GM12878 (cell line): ENCODE results near the gene RBM4B. TPM values are rescaled to one million over a fixed set of nuclear protein-coding genes. Genes with fewer than 3 reads are reported as not detected.

ENCODE experiments used
- ATAC-seq: fragments of 200-7000 bp; cut with Tn5 transposase; 3 replicates; pipeline ENCODE4 v1.9.1; 2020; ENCODE audit warnings: mild to moderate bottlenecking, moderate library complexity
- BruUV-seq: library from RNA; stranded (reverse); fragments of 400-500 nt; replicated peaks from 2 replicates; lab custom pipeline; 2021; lab: Mats Ljungman, UMichigan
- CTCF ChIA-PET: fragments of 300-600 bp; sonication (Branson Sonifier 250); formaldehyde crosslinking; extraction: SDS; loops from one replicate; lab custom pipeline; 2021; ENCODE audit warnings: inconsistent platforms; lab: Yijun Ruan, JAX
- POLR2A ChIA-PET: fragments of 350-600 bp; formaldehyde crosslinking; extraction: SDS; loops from one replicate; lab custom pipeline; 2021; ENCODE audit warnings: inconsistent platforms; lab: Charles Lee
- RAD21 ChIA-PET: fragments of 300-600 bp; sonication (Branson Sonifier 250); formaldehyde crosslinking; loops from one replicate; lab custom pipeline; 2023; ENCODE audit warnings: antibody characterized with exemption; ENCODE audit not compliant: unreplicated experiment; lab: Charles Lee
- SMC1A ChIA-PET: fragments of 300-600 bp; sonication (Branson Sonifier 250); formaldehyde crosslinking; loops from one replicate; lab custom pipeline; 2023; ENCODE audit not compliant: unreplicated experiment, uncharacterized antibody; lab: Charles Lee
- DNase-seq: peaks from one replicate; pipeline ENCODE4 v3.0.0-alpha.2; 2011; ENCODE audit warnings: low read depth, low spot score
- FAIRE-seq: peaks from 3 replicates; lab custom pipeline; 2011; peaks lifted over from hg19 to GRCh38; lab: Jason Lieb, UNC
- H2AFZ ChIP-seq: 2 replicates; pipeline ENCODE4 v1.6.0; 2011; ENCODE audit warnings: low read depth, low read length, control low read depth; ENCODE audit not compliant: control insufficient read depth
- H3K27ac ChIP-seq: 2 replicates; pipeline ENCODE4 v1.5.1; 2011; ENCODE audit warnings: control low read depth; ENCODE audit not compliant: control insufficient read depth, insufficient read depth
- H3K27me3 ChIP-seq, 2 experiments: replicated peaks in 1 of 2; 2 replicates each; pipeline versions ENCODE4 v1.6.0 to v1.6.1; 2011; ENCODE audit warnings: low read length in 1 of 2; ENCODE audit not compliant: control insufficient read depth in 2 of 2, insufficient read depth in 2 of 2
- H3K36me3 ChIP-seq, 2 experiments: 2 replicates each; pipeline ENCODE4 v1.5.1; 2011; ENCODE audit warnings: low read length in 1 of 2; ENCODE audit not compliant: control insufficient read depth in 2 of 2, insufficient read depth in 2 of 2
- H3K4me1 ChIP-seq: 2 replicates; pipeline ENCODE4 v1.6.1; 2011; ENCODE audit warnings: mild to moderate bottlenecking, low read length, moderate library complexity, mixed read lengths; ENCODE audit not compliant: control insufficient read depth, insufficient read depth
- H3K4me2 ChIP-seq: 2 replicates; pipeline ENCODE4 v1.6.0; 2011; ENCODE audit warnings: control low read depth; ENCODE audit not compliant: control insufficient read depth, insufficient read depth
- H3K4me3 ChIP-seq: fragments of 200-600 bp; sonication (generic); 2 replicates; pipeline ENCODE4 v1.5.1; 2016
- H3K79me2 ChIP-seq: 2 replicates; pipeline ENCODE4 v1.6.0; 2011; ENCODE audit warnings: low read length; ENCODE audit not compliant: control insufficient read depth, insufficient read depth
- H3K9ac ChIP-seq: 2 replicates; pipeline ENCODE4 v1.8.0; 2011; ENCODE audit warnings: low read length, control low read depth, mixed read lengths; ENCODE audit not compliant: control insufficient read depth, insufficient read depth
- H3K9me3 ChIP-seq: replicated peaks from 3 replicates; pipeline ENCODE4 v1.5.1; 2011; ENCODE audit warnings: mild to moderate bottlenecking, low read length; ENCODE audit not compliant: control insufficient read depth, insufficient read depth
- H4K20me1 ChIP-seq: 2 replicates; pipeline ENCODE4 v1.6.0; 2011; ENCODE audit not compliant: control insufficient read depth, insufficient read depth
- CHD1 ChIP-seq: IDR thresholded peaks from 2 replicates; pipeline ENCODE4 v1.6.1; 2012; ENCODE audit warnings: low read depth, low read length, improper control_type of control experiment
- EED ChIP-seq: sonication (generic); IDR thresholded peaks from 2 replicates; pipeline ENCODE4 v1.6.1; 2016; ENCODE audit warnings: antibody characterized with exemption, low read depth
- KLF5 ChIP-seq: fragments of 450-650 bp; IDR thresholded peaks from 2 replicates; pipeline ENCODE4 v1.6.1; 2014; ENCODE audit warnings: mild to moderate bottlenecking; ENCODE audit not compliant: partially characterized antibody
- NFIC ChIP-seq: IDR thresholded peaks from 2 replicates; pipeline ENCODE4 v1.6.1; 2012; ENCODE audit warnings: low read depth, mild to moderate bottlenecking, inconsistent platforms, low read length, moderate library complexity
- NR2C2 ChIP-seq: IDR thresholded peaks from 2 replicates; pipeline ENCODE4 v1.6.1; 2011; ENCODE audit warnings: borderline replicate concordance, low read depth; ENCODE audit not compliant: control insufficient read depth, insufficient read length
- NR2F1 ChIP-seq: fragments of 450-650 bp; conservative IDR thresholded peaks from 2 replicates; pipeline ENCODE4 v1.6.1; 2017; ENCODE audit warnings: mild to moderate bottlenecking
- POLR2AphosphoS5 ChIP-seq: IDR thresholded peaks from 2 replicates; pipeline ENCODE4 v1.6.1; 2011; ENCODE audit warnings: mild to moderate bottlenecking, low read length, inconsistent platforms
- RFX5 ChIP-seq: IDR thresholded peaks from 2 replicates; pipeline ENCODE4 v1.6.1; 2011; ENCODE audit warnings: low read depth, low read length, improper control_type of control experiment
- SPI1 ChIP-seq: IDR thresholded peaks from 2 replicates; pipeline ENCODE4 v1.6.1; 2011; ENCODE audit warnings: low read depth, mild to moderate bottlenecking, low read length, moderate library complexity, borderline replicate concordance; ENCODE audit not compliant: insufficient read depth
- YY1 ChIP-seq: IDR thresholded peaks from 2 replicates; pipeline ENCODE4 v1.6.1; 2011; ENCODE audit warnings: low read depth, mild to moderate bottlenecking, low read length
- ZNF384 ChIP-seq: IDR thresholded peaks from 2 replicates; pipeline ENCODE4 v1.6.1; 2012; ENCODE audit warnings: low read depth, mild to moderate bottlenecking, low read length, improper control_type of control experiment, borderline replicate concordance
- ZNF622 ChIP-seq: fragments of 450-650 bp; IDR thresholded peaks from 2 replicates; pipeline ENCODE4 v1.6.1; 2017; ENCODE audit warnings: mild to moderate bottlenecking, inconsistent platforms
- WGBS: methylation state at CpG from one replicate; pipeline ENCODE4 v1.1.6; 2016; ENCODE audit warnings: low lambda C conversion rate; ENCODE audit not compliant: insufficient replicate concordance, insufficient coverage; ENCODE audit errors: missing lambda C conversion rate; 5-methylcytosine and 5-hydroxymethylcytosine counted together
- in situ Hi-C: fragments of 300-500 bp; cut with MboI; formaldehyde crosslinking; loops from 9 replicates; pipeline ENCODE4 v1.14.3; 2018; ENCODE audit warnings: mixed read lengths
- intact Hi-C: fragments of 100-400 bp; cut with micrococcal nuclease; formaldehyde crosslinking; loops from one replicate; pipeline ENCODE4 v1.14.2; 2022; ENCODE audit not compliant: unreplicated experiment
- polyA plus RNA-seq, 11 experiments: library from polyadenylated mRNA; depleted of rRNA in 4 of 11; unstranded in 6 of 11; stranded (reverse) in 5 of 11; fragments of >200 nt; fragmentation: Nextera tagmentation in 4 of 11; fragmentation: Illumina TruSeq in 1 of 11; extraction: Ambion mirVana in 4 of 11; extraction: Trizol in 1 of 11; gene quantifications; 1 replicate in 1 of 11; 2 replicates in 10 of 11; pipeline versions ENCODE4 v1.2.1 to v1.2.3, GENCODE V29; 2011 to 2016; ENCODE audit warnings: inconsistent platforms in 2 of 11, missing spikeins in 2 of 11, low read depth in 1 of 11
- total RNA-seq, 4 experiments: library from RNA; depleted of rRNA in 3 of 4; stranded (reverse); fragments of >200 nt in 3 of 4; fragmentation: Illumina TruSeq in 1 of 4; extraction: Trizol in 1 of 4; gene quantifications; 2 replicates each; pipeline versions ENCODE4 v1.2.1 to v1.2.3, GENCODE V29; 2013 to 2021
- TF ChIP-seq, protein P1 (sequence below): IDR thresholded peaks from 2 replicates; pipeline ENCODE4 v1.6.1; 2011; ENCODE audit warnings: low read depth, mild to moderate bottlenecking, low read length, moderate library complexity, borderline replicate concordance; ENCODE audit errors: extremely low read depth
- TF ChIP-seq, protein P2 (sequence below): fragments of 450-650 bp; IDR thresholded peaks from 2 replicates; pipeline ENCODE4 v1.6.1; 2014; ENCODE audit warnings: mild to moderate bottlenecking
- TF ChIP-seq, protein P3 (sequence below): fragments of 450-650 bp; IDR thresholded peaks from 2 replicates; pipeline ENCODE4 v1.6.1; 2016; ENCODE audit warnings: mild to moderate bottlenecking
- TF ChIP-seq, protein P4 (sequence below): fragments of 450-650 bp; IDR thresholded peaks from 2 replicates; pipeline ENCODE4 v1.6.1; 2017; ENCODE audit warnings: mild to moderate bottlenecking, moderate library complexity

RBM4B gene
- total and polyA plus RNA-seq, 10 of the 15 experiments (the other 5 are each of a cell fraction or from before 2014, with no cell fraction given) = 16.1 to 37.0 (median 21.6) TPM

DNA sequence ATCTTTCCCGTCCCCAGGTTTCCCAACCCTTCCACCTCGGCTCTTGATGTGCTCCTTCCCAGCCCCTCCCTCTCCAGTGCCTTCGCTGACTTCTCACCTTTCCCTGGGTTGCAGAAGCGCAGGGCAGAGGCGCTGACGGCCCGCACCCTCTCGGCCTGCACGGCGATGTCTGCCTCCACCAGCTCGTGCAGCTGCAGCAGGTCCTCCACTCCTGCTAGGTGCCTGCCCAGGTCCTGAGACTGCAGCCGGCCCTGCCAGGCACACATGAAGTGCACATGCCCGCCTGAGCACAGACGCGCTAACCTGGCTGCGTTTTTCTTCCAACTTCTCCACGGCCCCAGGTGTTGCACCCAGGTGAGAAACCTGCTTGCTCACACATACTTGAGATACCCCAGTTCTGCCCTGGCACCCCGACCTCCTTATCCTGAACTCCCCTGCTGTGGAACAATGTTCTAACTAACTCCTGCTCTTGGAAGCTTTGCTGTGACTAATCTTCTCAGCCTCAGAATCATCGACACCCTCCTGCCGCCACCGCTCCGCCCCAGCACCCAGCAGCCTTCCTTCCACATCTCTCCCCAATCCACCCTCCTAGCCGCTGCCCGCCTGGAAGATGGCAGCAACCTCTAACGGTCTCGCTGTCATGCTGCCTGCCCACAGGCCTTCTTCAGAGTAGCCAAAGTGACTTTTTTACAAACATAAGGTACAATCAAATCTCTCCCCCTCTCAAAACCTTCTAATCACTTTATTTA lies 28.1 kb upstream of the RBM4B start:
- Histone ChIP-seq H3K4me2 (no peak overlapping the region), H2AFZ (no peak overlapping the region), H3K4me1 (no peaks in the 10 kb centered on the region), H3K27me3 (no peaks in the 10 kb centered on the region), H3K79me2 (no peaks in the 10 kb centered on the region), H3K9me3 (no peaks in the 10 kb centered on the region), H3K4me3 (no peak overlapping the region), H3K9ac (no peak overlapping the region), H3K36me3 (no peaks in the 10 kb centered on the region), H4K20me1 (no peaks in the 10 kb centered on the region), H3K27ac (no peak overlapping the region)
- FAIRE-seq (no peak), DNase-seq (no peak), ATAC-seq (no peak)
- no TSS peak for BruUV-seq
- ChIA-PET RAD21 (no interaction called here), CTCF (no interaction called here), SMC1A (no interaction called here), POLR2A (interaction anchor here (0.6 kb wide), 1 partner anchor 225 kb away, joined by 3 read pairs; no protein-coding TSS in a partner anchor)
- WGBS = 74% methylated on average over 26 of the region's 26 CpGs
- in situ Hi-C loops (no loop called here), intact Hi-C loops (no loop called here)
- TF ChIP-seq, protein P1, sequence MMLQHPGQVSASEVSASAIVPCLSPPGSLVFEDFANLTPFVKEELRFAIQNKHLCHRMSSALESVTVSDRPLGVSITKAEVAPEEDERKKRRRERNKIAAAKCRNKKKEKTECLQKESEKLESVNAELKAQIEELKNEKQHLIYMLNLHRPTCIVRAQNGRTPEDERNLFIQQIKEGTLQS = no peak
- TF ChIP-seq KLF5 = no peak
- TF ChIP-seq NR2C2 = no peak
- no peak for TF ChIP-seq ZNF384
- TF ChIP-seq, protein P2, sequence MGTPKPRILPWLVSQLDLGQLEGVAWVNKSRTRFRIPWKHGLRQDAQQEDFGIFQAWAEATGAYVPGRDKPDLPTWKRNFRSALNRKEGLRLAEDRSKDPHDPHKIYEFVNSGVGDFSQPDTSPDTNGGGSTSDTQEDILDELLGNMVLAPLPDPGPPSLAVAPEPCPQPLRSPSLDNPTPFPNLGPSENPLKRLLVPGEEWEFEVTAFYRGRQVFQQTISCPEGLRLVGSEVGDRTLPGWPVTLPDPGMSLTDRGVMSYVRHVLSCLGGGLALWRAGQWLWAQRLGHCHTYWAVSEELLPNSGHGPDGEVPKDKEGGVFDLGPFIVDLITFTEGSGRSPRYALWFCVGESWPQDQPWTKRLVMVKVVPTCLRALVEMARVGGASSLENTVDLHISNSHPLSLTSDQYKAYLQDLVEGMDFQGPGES = no peak
- TF ChIP-seq SPI1 = no peak
- no peak for TF ChIP-seq NR2F1
- TF ChIP-seq, protein P3, sequence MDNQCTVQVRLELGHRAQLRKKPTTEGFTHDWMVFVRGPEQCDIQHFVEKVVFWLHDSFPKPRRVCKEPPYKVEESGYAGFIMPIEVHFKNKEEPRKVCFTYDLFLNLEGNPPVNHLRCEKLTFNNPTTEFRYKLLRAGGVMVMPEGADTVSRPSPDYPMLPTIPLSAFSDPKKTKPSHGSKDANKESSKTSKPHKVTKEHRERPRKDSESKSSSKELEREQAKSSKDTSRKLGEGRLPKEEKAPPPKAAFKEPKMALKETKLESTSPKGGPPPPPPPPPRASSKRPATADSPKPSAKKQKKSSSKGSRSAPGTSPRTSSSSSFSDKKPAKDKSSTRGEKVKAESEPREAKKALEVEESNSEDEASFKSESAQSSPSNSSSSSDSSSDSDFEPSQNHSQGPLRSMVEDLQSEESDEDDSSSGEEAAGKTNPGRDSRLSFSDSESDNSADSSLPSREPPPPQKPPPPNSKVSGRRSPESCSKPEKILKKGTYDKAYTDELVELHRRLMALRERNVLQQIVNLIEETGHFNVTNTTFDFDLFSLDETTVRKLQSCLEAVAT = no peak
- TF ChIP-seq POLR2AphosphoS5 = no peak
- TF ChIP-seq RFX5 = no peak
- no peak for TF ChIP-seq YY1
- no peak for TF ChIP-seq NFIC
- TF ChIP-seq ZNF622 = no peak
- TF ChIP-seq EED = no peak
- no peak for TF ChIP-seq CHD1
- TF ChIP-seq, protein P4, sequence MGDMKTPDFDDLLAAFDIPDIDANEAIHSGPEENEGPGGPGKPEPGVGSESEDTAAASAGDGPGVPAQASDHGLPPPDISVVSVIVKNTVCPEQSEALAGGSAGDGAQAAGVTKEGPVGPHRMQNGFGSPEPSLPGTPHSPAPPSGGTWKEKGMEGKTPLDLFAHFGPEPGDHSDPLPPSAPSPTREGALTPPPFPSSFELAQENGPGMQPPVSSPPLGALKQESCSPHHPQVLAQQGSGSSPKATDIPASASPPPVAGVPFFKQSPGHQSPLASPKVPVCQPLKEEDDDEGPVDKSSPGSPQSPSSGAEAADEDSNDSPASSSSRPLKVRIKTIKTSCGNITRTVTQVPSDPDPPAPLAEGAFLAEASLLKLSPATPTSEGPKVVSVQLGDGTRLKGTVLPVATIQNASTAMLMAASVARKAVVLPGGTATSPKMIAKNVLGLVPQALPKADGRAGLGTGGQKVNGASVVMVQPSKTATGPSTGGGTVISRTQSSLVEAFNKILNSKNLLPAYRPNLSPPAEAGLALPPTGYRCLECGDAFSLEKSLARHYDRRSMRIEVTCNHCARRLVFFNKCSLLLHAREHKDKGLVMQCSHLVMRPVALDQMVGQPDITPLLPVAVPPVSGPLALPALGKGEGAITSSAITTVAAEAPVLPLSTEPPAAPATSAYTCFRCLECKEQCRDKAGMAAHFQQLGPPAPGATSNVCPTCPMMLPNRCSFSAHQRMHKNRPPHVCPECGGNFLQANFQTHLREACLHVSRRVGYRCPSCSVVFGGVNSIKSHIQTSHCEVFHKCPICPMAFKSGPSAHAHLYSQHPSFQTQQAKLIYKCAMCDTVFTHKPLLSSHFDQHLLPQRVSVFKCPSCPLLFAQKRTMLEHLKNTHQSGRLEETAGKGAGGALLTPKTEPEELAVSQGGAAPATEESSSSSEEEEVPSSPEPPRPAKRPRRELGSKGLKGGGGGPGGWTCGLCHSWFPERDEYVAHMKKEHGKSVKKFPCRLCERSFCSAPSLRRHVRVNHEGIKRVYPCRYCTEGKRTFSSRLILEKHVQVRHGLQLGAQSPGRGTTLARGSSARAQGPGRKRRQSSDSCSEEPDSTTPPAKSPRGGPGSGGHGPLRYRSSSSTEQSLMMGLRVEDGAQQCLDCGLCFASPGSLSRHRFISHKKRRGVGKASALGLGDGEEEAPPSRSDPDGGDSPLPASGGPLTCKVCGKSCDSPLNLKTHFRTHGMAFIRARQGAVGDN = no peak
